ENCODE data around the gene MEF2D.

Gene MEF2D

DNA sequence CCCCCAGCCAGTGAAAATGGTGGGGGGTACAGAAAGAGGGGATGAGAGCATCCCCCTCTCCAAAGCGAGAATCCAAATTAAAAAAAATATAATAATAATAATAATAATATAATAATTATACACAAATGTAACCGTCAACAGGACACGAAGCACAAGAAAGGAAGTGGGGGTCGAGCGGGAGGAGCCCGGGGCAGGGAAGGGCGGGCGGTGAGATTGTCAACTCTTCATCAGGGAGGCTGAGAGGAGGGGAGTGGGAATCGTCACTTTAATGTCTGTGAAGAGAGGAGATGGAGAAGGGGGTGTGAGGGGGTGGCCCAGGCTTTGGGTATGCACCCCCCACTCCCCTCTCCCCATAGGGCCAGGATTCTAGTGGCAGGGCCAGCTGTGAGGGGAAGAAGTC lies 33.2 kb downstream of the MEF2D start:
- Histone ChIP-seq H3K9me2 (replicated peaks; ENCODE audit: control insufficient read depth, low read length) (no peaks in the 10 kb centered on the region), H3K4me3 (ENCODE audit: low read length) (no peak overlapping the region), H3K9me3 (ENCODE audit: control insufficient read depth, insufficient read depth, low read length) (no peaks in the 10 kb centered on the region), H3K79me2 (ENCODE audit: control insufficient read depth, low read length) (no peaks in the 10 kb centered on the region), H4K20me1 (ENCODE audit: control insufficient read depth, insufficient read depth, low read depth, low read length) (no peaks in the 10 kb centered on the region), H3K4me2 (ENCODE audit: low read length) (no peak overlapping the region), H3K4me1 (ENCODE audit: control insufficient read depth, low read length) (no peaks in the 10 kb centered on the region), H3K36me3 (ENCODE audit: control insufficient read depth, low read length) (peaks cover 69% of the 10 kb centered on the region), H3F3A (ENCODE audit: control insufficient read depth, insufficient read depth) (peaks cover 4% of the 10 kb centered on the region; the same call in 1 of the 2 replicates), H3K27me3 (ENCODE audit: control insufficient read depth, low read length) (no peaks in the 10 kb centered on the region), H3K27ac (ENCODE audit: low read depth, low read length) (no peak overlapping the region)
- TF ChIP-seq, protein P1, sequence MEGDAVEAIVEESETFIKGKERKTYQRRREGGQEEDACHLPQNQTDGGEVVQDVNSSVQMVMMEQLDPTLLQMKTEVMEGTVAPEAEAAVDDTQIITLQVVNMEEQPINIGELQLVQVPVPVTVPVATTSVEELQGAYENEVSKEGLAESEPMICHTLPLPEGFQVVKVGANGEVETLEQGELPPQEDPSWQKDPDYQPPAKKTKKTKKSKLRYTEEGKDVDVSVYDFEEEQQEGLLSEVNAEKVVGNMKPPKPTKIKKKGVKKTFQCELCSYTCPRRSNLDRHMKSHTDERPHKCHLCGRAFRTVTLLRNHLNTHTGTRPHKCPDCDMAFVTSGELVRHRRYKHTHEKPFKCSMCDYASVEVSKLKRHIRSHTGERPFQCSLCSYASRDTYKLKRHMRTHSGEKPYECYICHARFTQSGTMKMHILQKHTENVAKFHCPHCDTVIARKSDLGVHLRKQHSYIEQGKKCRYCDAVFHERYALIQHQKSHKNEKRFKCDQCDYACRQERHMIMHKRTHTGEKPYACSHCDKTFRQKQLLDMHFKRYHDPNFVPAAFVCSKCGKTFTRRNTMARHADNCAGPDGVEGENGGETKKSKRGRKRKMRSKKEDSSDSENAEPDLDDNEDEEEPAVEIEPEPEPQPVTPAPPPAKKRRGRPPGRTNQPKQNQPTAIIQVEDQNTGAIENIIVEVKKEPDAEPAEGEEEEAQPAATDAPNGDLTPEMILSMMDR (IDR thresholded peaks at IDR 0.05; ENCODE audit: low read depth, low read length, poor library complexity, severe bottlenecking), result no peak
- TF ChIP-seq EZH2phosphoT487 (IDR thresholded peaks at IDR 0.05; ENCODE audit: borderline replicate concordance, low read length), result no peak

DNA sequence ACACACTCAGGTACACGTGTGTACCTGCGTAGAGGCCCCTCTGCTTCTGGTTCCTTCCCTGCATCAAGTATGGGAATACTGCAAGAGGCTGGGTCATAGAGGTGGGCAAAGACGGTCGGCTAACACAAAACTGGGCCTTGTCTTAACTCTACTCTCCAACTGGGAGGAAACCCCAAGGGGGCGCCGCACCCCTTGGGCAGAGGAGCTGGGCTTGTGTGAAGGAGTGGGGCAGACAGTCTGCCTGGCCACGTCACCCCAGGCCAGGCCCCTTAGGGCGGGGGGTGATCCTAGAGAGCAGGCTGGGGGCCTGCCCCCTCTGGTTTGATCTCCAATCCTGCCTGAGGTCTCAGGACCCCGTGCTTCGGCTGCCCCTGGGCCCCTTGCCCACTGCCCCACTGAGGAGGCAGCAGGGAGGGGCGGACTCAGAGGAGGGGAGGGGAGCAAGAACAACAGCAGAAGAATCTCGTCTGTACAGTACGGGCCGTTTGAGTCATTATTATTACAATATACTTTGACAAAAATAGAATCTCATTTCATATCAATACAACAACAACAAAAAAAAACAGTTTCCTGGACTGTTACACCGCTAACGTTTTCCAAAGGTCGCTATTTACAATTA lies 34.7 kb downstream of the MEF2D start:
- Histone ChIP-seq H3F3A (ENCODE audit: control insufficient read depth, insufficient read depth) (peaks cover 17% of the 10 kb centered on the region), H3K4me1 (ENCODE audit: control insufficient read depth, low read length) (no peaks in the 10 kb centered on the region), H3K4me2 (ENCODE audit: low read length) (no peak overlapping the region), H3K9me2 (replicated peaks; ENCODE audit: control insufficient read depth, low read length) (no peaks in the 10 kb centered on the region), H3K4me3 (ENCODE audit: low read length) (no peak overlapping the region), H3K27me3 (ENCODE audit: control insufficient read depth, low read length) (no peaks in the 10 kb centered on the region), H3K27ac (ENCODE audit: low read depth, low read length) (no peak overlapping the region), H3K9me3 (ENCODE audit: control insufficient read depth, insufficient read depth, low read length) (no peaks in the 10 kb centered on the region), H3K36me3 (ENCODE audit: control insufficient read depth, low read length) (peaks cover 54% of the 10 kb centered on the region), H4K20me1 (ENCODE audit: control insufficient read depth, insufficient read depth, low read depth, low read length) (no peaks in the 10 kb centered on the region), H3K79me2 (ENCODE audit: control insufficient read depth, low read length) (no peaks in the 10 kb centered on the region)
- TF ChIP-seq, protein P1 (IDR thresholded peaks at IDR 0.05; ENCODE audit: low read depth, low read length, poor library complexity, severe bottlenecking), result peak; percentile 55
- TF ChIP-seq EZH2phosphoT487 (IDR thresholded peaks at IDR 0.05; ENCODE audit: borderline replicate concordance, low read length), result no peak

DNA sequence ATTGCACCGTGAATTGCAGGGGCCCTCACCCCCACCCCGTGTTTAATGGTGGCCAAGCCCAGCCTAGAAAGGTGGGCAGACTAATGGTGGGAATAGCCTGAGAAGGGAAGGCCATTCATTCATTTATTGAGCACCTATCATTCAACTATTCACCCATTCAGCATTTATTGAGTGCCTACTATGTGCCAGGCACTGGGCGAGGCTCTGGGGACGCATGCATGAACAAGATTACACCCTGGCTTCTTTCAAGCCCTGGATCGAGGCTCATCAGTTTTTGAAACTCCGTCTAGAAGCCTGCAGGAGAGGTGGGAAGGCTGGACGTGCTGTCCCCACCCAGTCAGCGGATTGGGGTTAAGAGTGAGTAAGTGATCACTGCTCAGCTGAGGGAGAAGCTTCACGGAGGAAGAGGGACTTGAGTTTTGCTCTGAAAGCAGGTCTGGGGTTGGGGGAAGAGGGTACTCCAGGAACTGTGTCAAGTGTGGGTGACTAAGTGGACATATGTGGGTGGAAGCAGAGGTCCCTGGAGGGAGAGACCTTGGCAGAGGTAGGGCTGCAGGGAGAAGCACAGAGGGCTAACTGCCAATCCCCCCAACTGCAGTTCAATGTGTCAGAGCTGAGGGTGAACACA lies 35.6 kb downstream of the MEF2D start:
- no peaks in the 10 kb centered on the region for H4K20me1 ChIP-seq (ENCODE audit: control insufficient read depth, insufficient read depth, low read depth, low read length)
- no peaks in the 10 kb centered on the region for H3K27me3 ChIP-seq (ENCODE audit: control insufficient read depth, low read length)
- H3K27ac ChIP-seq (ENCODE audit: low read depth, low read length), result no peak overlapping the region
- no peak overlapping the region for H3K4me2 ChIP-seq (ENCODE audit: low read length)
- no peaks in the 10 kb centered on the region for H3K79me2 ChIP-seq (ENCODE audit: control insufficient read depth, low read length)
- no peaks in the 10 kb centered on the region for H3K9me2 ChIP-seq (replicated peaks; ENCODE audit: control insufficient read depth, low read length)
- peaks cover 45% of the 10 kb centered on the region for H3K36me3 ChIP-seq (ENCODE audit: control insufficient read depth, low read length)
- H3K9me3 ChIP-seq (ENCODE audit: control insufficient read depth, insufficient read depth, low read length), result no peaks in the 10 kb centered on the region
- peaks cover 21% of the 10 kb centered on the region for H3F3A ChIP-seq (ENCODE audit: control insufficient read depth, insufficient read depth)
- TF ChIP-seq EZH2phosphoT487 (IDR thresholded peaks at IDR 0.05; ENCODE audit: borderline replicate concordance, low read length), result no peak
- TF ChIP-seq, protein P1 (IDR thresholded peaks at IDR 0.05; ENCODE audit: low read depth, low read length, poor library complexity, severe bottlenecking), result no peak
- H3K4me1 ChIP-seq (ENCODE audit: control insufficient read depth, low read length), result no peaks in the 10 kb centered on the region
- no peak overlapping the region for H3K4me3 ChIP-seq (ENCODE audit: low read length)

All from DOHH2 (cell line).